Measurements from ENCODE around the gene ADIG.
A peak's percentile ranks its signal among the peaks of the same experiment; 100 is the strongest.

The ADIG gene

DNA sequence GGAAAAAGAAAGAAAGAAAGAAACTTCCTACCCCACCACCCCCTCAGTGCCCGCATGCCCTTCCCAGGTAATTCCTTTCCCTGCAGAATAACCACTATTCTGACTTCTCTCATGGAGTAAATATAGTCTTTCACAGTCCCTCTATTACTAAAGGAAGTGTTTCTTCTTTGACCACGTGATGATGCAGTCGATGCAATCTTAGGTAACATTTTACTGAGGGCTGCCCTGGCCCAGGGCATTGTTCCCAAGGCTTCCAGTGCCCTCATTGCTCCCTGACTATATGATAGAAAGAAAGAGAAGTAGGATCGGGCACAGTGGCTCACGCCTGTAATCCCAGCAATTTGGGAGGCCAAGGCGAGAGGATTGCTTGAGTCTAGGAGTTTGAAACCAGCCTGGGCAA is 49.7 kb downstream of the ADIG start:
- no peak for DNase-seq (ENCODE audit: low read depth in 2 of 2)

DNA sequence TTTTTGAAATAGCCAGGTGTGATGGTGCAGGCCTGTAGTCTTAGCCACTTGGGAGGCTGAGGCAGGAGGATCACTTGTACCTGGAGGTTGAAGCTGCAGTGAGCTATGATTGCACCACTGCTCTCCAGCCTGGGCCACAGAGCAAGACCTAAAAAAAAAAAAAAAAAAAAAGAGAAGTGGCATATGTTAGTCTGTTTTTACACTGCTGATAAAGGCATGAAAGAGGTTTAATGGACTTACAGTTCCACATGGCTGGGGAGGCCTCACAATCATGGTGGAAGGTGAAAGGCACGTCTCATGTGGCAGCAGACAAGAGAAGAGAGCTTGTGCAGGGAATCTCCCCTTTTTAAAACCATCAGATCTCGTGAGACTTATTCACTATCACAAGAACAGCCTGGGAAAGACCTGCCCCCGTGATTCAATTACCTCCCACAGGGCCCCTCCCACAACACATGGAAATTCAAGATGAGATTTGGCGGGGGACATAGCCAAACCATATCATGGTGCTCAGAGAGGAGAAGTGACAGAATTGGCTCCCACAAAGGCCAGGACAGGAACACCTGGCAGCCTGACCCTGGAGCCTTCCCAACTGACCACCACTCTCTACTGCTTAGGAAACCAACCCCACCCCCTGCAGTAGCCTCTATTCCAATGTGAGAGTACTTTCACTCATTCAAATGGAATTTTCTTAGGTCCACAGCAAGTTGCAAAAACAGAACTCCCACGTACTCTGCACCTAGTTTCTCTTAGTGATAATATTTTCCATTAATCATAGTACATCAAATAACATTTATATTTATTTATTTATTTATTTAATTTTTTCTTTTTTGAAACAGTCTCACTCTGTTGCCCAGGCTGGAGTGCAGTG is 50.4 kb downstream of the ADIG start:
- DNase-seq (ENCODE audit: low read depth in 2 of 2): no peak

DNA sequence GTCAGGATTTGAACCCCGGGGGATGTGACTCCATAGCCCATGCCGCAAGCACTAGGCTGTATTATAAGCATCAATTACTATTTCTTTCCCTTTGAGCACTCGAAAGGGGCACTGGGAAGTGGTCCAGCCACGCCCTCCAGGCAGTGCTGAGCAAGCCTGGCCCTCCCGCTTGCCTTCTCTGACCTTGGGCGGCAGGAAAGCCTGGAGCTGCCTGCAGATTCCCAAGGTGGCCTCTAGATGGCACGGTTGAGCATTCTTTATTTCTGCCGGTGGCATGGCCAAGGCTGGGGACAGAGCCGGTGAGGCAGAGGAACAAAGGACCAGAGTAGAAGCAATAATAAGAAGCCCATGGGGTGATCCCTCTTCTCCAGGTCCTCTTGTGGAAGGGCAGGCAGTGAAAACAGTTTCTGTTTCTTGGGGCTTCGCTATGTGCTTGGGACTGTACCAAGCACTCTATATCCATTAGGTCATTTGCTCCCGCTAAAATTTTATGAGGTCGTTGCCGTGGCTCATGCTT is 52.6 kb downstream of the ADIG start:
- DNase-seq (ENCODE audit: low read depth in 2 of 2): peak; percentile 28 to 56

DNA sequence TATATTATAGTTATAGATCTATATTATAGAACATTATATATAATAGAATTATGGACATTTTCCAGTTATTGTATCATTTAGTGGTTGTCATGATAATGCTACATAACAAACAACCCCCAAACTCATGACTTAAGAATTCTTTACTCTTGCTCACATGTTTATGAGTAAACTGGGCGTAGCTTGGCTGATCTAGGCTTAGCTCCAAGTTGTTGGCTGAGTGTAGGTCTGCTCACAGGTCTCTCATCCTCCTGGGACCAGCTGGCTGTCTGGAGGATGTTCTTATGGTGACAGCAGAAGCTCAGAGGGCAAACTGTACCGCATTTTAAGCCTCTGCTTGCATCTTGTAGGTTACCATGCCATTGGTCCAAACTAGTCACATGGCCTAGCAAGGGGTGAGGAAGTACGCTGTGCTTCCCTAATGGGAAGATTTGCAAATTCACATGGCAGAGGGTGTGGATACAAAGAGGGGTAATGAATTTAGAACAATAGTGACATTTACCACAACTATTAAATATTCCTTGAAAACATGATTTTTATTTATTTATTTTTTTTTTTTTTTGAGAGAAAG is 54.8 kb downstream of the ADIG start:
- DNase-seq (ENCODE audit: low read depth in 2 of 2): no peak
